Stimulated activated CD4-positive, alpha-beta T cell treated with anti-CD3 and anti-CD28 coated beads, TNF-alpha, amount 100 ng/mL, for 24 hours (primary cell): ENCODE data around the gene VOPP1.
A peak's percentile ranks its signal among the peaks of the same experiment; 100 is the strongest.

Experiments used
- DNase-seq, 3 experiments: peaks; one replicate each; pipeline ENCODE4 v3.0.0-alpha.2; 2020; ENCODE audit warnings: low read depth in 3 of 3

The VOPP1 gene

GRCh38 chr7:55556031-55556430 lies 16.3 kb downstream of the VOPP1 start:
- DNase-seq = no peak

GRCh38 chr7:55555160-55555559 lies 17.1 kb downstream of the VOPP1 start:
- no peak for DNase-seq

- DNase-seq = no peak
These were observed 18.3 kb downstream of the VOPP1 start for GRCh38 chr7:55554038-55554437.

GRCh38 chr7:55553024-55553345 lies 19.3 kb downstream of the VOPP1 start:
- no peak for DNase-seq

GRCh38 chr7:55552320-55553023 lies 19.8 kb downstream of the VOPP1 start:
- DNase-seq = no peak

GRCh38 chr7:55550841-55551537 lies 21.3 kb downstream of the VOPP1 start:
- no peak for DNase-seq

- no peak for DNase-seq
These were observed 22.2 kb downstream of the VOPP1 start for GRCh38 chr7:55550010-55550663.

- no peak for DNase-seq
These were observed 22.8 kb downstream of the VOPP1 start for GRCh38 chr7:55549457-55549856.

GRCh38 chr7:55548295-55548731 lies 24.0 kb downstream of the VOPP1 start:
- no peak for DNase-seq

- DNase-seq = peak in 1 of 3 experiments; percentile 43
These were observed 25.5 kb downstream of the VOPP1 start for GRCh38 chr7:55546814-55547213.

GRCh38 chr7:55545496-55545895 lies 26.8 kb downstream of the VOPP1 start:
- DNase-seq = no peak

GRCh38 chr7:55540226-55540858 lies 32.0 kb downstream of the VOPP1 start:
- DNase-seq = no peak

GRCh38 chr7:55539380-55539779 lies 32.9 kb downstream of the VOPP1 start:
- no peak for DNase-seq

- DNase-seq = no peak
These were observed 33.8 kb downstream of the VOPP1 start for GRCh38 chr7:55538538-55538937.

- DNase-seq = no peak
These were observed 34.8 kb downstream of the VOPP1 start for GRCh38 chr7:55537458-55537990.

- DNase-seq = no peak
These were observed 35.5 kb downstream of the VOPP1 start for GRCh38 chr7:55536619-55537457.

- no peak for DNase-seq
These were observed 36.7 kb downstream of the VOPP1 start for GRCh38 chr7:55535617-55536016.

- DNase-seq = no peak
These were observed 37.2 kb downstream of the VOPP1 start for GRCh38 chr7:55534916-55535590.

- peak; percentile 64 to 68 (median 64) for DNase-seq
These were observed 37.9 kb downstream of the VOPP1 start for GRCh38 chr7:55534262-55534915.

GRCh38 chr7:55533729-55534080 lies 38.6 kb downstream of the VOPP1 start:
- DNase-seq = no peak
